ENCODE data around the gene CIDEC.

CIDEC gene

DNA sequence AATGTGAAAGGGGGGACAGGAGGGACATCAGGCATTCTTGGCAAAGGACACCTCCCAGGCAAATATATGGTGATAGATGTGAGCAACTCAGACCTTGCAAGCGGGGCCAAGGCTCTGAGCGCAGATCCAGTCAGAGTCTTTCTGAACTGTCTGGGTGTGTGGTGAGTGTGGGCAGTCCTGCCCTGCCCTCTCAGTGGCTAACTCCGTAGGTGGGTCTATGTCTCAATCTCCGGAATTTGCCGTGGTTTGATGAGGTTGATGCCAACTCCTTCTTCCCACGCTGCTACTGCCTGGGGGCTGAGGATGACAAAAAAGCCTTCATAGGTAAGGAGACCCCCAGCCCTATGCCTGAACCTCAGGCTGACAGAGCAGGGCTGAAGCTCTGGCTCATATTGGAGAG lies 62.6 kb downstream of the CIDEC start:
- TF ChIP-seq, protein P1, sequence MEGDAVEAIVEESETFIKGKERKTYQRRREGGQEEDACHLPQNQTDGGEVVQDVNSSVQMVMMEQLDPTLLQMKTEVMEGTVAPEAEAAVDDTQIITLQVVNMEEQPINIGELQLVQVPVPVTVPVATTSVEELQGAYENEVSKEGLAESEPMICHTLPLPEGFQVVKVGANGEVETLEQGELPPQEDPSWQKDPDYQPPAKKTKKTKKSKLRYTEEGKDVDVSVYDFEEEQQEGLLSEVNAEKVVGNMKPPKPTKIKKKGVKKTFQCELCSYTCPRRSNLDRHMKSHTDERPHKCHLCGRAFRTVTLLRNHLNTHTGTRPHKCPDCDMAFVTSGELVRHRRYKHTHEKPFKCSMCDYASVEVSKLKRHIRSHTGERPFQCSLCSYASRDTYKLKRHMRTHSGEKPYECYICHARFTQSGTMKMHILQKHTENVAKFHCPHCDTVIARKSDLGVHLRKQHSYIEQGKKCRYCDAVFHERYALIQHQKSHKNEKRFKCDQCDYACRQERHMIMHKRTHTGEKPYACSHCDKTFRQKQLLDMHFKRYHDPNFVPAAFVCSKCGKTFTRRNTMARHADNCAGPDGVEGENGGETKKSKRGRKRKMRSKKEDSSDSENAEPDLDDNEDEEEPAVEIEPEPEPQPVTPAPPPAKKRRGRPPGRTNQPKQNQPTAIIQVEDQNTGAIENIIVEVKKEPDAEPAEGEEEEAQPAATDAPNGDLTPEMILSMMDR (conservative IDR thresholded peaks at IDR 0.05): no peak
- no peak overlapping the region for H3K27ac ChIP-seq

Data from VCaP (cell line).